ENCODE data around the gene YAF2.
"Not testable (repeated sequence)": the region's sequence is repeated elsewhere in the genome, so short reads cannot be mapped to it uniquely, and the experiment has no call there.

Gene YAF2

DNA sequence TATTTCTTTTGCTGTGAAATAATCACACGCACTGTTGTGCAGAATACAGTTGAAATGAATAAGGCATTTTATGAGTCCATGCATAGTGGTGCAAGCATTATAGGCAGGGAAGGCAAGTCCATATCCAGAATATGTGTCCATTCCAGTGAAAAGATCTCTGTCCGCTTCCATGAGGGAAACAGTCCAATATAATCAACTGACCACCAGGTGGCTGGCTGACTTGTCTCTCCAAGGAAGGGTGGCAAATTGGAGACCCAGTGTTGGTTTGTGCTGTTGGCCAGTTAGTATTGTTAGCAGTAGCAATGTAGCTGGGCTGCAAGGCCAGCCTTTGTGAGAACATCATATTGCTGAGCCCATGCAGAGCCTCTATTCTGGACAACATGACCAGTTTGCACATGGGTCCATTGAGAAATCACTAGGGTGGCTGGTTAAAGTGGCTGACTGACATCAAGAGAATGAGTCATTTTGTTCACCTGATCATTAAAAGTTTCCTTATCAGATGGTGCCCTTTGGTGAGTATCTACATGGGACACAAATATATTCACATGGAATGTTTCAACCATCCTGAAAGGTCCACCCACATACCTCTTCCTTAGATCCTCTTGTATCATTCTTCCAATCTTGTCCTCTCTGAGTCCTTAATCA is 17.3 kb upstream of the YAF2 start:
- H3K4me3 ChIP-seq (ENCODE audit: low read length), result no peak overlapping the region
- TF ChIP-seq, protein P1, sequence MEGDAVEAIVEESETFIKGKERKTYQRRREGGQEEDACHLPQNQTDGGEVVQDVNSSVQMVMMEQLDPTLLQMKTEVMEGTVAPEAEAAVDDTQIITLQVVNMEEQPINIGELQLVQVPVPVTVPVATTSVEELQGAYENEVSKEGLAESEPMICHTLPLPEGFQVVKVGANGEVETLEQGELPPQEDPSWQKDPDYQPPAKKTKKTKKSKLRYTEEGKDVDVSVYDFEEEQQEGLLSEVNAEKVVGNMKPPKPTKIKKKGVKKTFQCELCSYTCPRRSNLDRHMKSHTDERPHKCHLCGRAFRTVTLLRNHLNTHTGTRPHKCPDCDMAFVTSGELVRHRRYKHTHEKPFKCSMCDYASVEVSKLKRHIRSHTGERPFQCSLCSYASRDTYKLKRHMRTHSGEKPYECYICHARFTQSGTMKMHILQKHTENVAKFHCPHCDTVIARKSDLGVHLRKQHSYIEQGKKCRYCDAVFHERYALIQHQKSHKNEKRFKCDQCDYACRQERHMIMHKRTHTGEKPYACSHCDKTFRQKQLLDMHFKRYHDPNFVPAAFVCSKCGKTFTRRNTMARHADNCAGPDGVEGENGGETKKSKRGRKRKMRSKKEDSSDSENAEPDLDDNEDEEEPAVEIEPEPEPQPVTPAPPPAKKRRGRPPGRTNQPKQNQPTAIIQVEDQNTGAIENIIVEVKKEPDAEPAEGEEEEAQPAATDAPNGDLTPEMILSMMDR (conservative IDR thresholded peaks at IDR 0.05; ENCODE audit: low read depth, low read length), result peak; percentile 2
- no peak for DNase-seq (ENCODE audit: low read depth)

DNA sequence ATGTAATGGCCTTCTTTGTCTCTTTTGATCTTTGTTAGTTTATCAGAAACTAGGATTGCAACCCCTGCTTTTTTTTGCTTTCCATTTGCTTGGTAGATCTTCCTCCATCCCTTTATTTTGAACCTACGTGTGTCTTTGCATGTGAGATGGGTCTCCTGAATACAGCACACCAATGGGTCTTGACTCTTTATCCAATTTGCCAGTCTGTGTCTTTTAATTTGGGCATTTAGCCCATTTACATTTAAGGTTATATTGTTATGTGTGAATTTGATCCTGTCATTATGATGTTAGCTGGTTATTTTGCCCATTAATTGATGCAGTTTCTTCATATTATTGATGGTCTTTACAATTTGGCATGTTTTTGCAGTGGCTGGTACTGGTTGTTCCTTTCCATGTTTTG is 14.6 kb upstream of the YAF2 start:
- H3K4me3 ChIP-seq (ENCODE audit: low read length); DNase-seq (ENCODE audit: low read depth): not testable (repeated sequence)

DNA sequence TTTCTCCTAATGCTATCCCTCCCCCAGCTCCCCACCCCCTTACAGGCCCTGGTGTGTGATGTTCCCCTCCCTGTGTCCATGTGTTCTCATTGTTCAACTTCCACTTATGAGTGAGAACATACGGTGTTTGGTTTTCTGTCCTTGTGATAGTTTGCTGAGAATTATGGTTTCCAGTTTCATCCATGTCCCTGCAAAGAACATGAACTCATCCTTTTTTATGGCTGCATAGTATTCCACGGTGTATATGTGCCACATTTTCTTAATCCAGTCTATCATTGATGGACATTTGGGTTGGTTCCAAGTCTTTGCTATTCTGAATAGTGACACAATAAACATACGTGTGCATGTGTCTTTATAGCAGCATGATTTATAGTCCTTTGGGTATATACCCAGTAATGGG is 11.0 kb upstream of the YAF2 start:
- not testable (repeated sequence) for DNase-seq (ENCODE audit: low read depth); H3K4me3 ChIP-seq (ENCODE audit: low read length)

DNA sequence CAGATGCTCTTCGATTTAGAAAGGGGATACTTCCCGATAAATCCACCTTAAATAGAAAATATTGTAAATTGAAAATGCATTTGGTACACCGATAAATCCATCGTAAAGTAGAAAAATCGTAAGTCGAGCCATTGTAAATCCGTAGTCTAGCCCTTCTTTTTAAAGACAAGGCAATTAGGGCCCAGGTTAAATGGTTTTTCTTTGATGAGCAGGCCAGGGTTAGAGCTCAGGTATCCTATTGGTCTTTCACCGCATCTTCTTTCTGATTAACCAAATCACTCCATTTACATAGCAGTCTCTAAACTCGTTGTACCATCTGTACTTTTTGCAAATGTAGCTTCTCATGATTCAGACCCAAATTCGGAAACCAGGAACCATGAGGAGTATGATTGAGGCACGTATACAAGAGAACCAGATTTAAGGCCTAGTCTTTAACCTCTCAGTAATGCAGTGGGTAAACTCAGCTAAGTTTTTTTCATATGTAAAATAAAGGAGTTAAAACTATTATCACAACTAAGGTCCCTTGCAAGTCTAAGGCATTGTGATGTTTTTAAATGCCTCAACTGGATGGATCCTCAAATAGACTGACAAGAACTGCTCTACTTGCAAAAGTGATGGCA is 2.2 kb upstream of the YAF2 start:
- TF ChIP-seq, protein P1 (conservative IDR thresholded peaks at IDR 0.05; ENCODE audit: low read depth, low read length), result no peak
- DNase-seq (ENCODE audit: low read depth), result no peak
- no peak overlapping the region for H3K4me3 ChIP-seq (ENCODE audit: low read length)

DNA sequence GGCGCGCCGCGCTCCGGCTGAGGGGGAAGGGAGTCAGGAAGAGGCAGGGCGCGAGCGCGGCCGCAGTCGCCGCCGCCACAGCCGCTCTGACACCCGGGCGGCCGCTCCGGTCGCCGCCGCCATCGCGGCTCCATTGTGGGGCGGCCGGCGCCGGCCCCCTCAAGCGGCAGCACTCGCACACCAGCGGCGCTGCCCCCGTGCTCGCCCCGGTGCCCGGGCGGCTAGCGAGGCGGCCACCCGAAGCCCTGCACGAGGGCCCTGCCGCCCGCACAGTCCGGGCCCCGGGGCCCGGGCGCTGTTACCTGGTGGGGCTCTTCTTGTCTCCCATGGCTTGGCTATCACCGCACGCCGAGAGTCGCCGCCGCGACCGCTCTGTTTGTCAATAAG is 202 bp downstream of the YAF2 start:
- DNase-seq (ENCODE audit: low read depth), result no peak
- peak overlapping the region; percentile 78 for H3K4me3 ChIP-seq (ENCODE audit: low read length)
- TF ChIP-seq, protein P1 (conservative IDR thresholded peaks at IDR 0.05; ENCODE audit: low read depth, low read length), result no peak

DNA sequence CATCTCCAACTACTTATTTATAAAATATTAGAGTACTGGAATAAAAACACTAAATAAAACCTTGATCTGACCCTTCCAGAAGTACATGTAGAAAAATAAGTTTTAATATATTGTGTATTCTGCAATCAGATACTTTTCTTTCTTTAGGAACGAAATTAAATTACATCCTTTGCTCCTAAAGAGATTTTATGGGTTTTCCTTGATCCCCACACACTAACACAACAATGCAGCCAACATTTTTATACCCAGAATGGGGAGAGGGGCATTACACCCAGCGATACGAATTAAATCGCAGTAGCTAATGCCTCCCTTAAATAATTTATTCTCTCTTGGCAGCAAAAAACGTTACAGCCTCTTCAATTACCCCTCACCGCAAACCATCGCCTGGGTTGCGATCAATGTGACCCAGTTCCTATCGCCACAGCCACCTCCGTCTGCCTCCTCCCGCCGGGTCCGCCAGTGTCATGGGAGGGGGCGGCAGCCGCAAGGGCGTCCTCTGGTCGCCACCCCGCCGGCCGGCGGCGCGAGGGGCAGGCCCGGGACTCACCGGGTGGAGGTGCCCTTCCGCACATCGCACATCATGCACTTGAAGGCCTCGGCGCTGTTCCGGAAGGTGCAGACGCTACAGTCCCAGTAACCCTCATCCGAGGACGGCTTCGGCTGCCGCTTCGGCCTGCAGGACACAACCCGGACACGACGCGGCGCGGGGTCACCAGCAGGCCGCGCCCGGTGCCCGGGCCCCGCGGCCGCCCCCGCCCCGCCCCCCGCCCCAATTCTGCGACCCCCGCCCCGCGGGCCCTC is 796 bp downstream of the YAF2 start:
- peak; percentile 41 for DNase-seq (ENCODE audit: low read depth)
- H3K4me3 ChIP-seq (ENCODE audit: low read length), result peak overlapping the region; percentile 78
- TF ChIP-seq, protein P1 (conservative IDR thresholded peaks at IDR 0.05; ENCODE audit: low read depth, low read length), result peak; percentile 47

DNA sequence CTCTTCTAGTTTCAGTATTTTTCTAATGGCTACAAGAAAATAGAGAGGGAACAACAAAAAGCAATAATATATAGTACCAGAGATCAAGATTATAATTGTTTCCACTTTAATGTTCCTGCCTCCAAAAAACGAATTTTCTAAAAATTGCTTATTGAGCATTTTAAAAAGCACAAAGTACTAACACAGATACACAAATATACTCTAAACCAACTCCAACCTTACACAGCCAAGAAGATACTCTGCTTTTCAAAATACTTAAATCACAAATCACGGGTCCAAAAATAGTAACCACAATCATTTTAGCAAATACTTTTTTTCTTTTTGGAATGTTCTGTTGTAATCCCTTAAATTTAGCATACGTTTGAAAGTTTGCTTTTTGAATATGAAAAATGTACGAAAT is 2.0 kb downstream of the YAF2 start:
- DNase-seq (ENCODE audit: low read depth), result no peak
- TF ChIP-seq, protein P1 (conservative IDR thresholded peaks at IDR 0.05; ENCODE audit: low read depth, low read length), result no peak
- no peak overlapping the region for H3K4me3 ChIP-seq (ENCODE audit: low read length)

DNA sequence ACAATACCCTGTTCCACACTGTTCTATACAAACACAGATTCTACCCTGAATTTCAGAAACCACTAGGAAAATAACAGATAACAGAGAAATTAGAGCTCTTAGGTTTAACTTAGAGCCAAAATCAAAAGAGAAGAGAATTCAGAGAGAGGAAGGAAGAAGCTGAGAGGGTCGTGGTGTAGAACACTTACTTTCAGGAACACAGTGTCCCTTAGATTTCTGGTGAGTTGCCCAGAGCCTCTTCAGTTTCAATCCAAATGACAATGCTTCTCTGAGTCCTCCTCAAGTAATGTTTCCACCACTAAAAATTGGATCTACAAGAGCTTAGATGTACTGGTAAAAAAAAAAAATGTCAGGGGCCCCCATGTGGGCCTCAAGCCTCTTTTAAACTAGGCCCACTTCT is 2.6 kb downstream of the YAF2 start:
- H3K4me3 ChIP-seq (ENCODE audit: low read length), result no peak overlapping the region
- DNase-seq (ENCODE audit: low read depth), result no peak
- TF ChIP-seq, protein P1 (conservative IDR thresholded peaks at IDR 0.05; ENCODE audit: low read depth, low read length), result no peak
